Stimulated activated CD4-positive, alpha-beta T cell treated with anti-CD3 and anti-CD28 coated beads, Interleukin-4, amount 100 ng/mL, for 1 hour (primary cell): Measurements from ENCODE around the gene CAPN12.
"Not testable (repeated sequence)": the region's sequence is repeated elsewhere in the genome, so short reads cannot be mapped to it uniquely, and the experiment has no call there.

Experiments used
- DNase-seq: peaks from one replicate; pipeline ENCODE4 v3.0.0-alpha.2; 2020

The CAPN12 gene

GRCh38 chr19:38770949-38771275 lies 26.6 kb upstream of the CAPN12 start:
- DNase-seq: not testable (repeated sequence)

- DNase-seq: not testable (repeated sequence)
These were observed 26.1 kb upstream of the CAPN12 start for GRCh38 chr19:38770228-38770948.

GRCh38 chr19:38769635-38770211 lies 25.4 kb upstream of the CAPN12 start:
- DNase-seq: peak; percentile 89

- no peak for DNase-seq
These were observed 22.2 kb upstream of the CAPN12 start for GRCh38 chr19:38766276-38767047.

GRCh38 chr19:38765214-38765613 lies 20.9 kb upstream of the CAPN12 start:
- DNase-seq: no peak

GRCh38 chr19:38763795-38764220 lies 19.5 kb upstream of the CAPN12 start:
- no peak for DNase-seq

- DNase-seq: not testable (repeated sequence)
These were observed 17.7 kb upstream of the CAPN12 start for GRCh38 chr19:38761884-38762389.

GRCh38 chr19:38760805-38761517 lies 16.7 kb upstream of the CAPN12 start:
- not testable (repeated sequence) for DNase-seq

- no peak for DNase-seq
These were observed 15.3 kb upstream of the CAPN12 start for GRCh38 chr19:38759590-38760003.

GRCh38 chr19:38754196-38754595 lies 9.9 kb upstream of the CAPN12 start:
- not testable (repeated sequence) for DNase-seq

GRCh38 chr19:38753783-38754182 lies 9.5 kb upstream of the CAPN12 start:
- DNase-seq: not testable (repeated sequence)

GRCh38 chr19:38745316-38745715 lies 1.0 kb upstream of the CAPN12 start:
- DNase-seq: no peak

- DNase-seq: no peak
These were observed 600 bp upstream of the CAPN12 start for GRCh38 chr19:38744874-38745273.

GRCh38 chr19:38743394-38744297 lies 628 bp downstream of the CAPN12 start:
- no peak for DNase-seq

- no peak for DNase-seq
These were observed 1.4 kb downstream of the CAPN12 start for GRCh38 chr19:38742906-38743305.

GRCh38 chr19:38742296-38742695 lies 2.0 kb downstream of the CAPN12 start:
- no peak for DNase-seq

GRCh38 chr19:38741670-38742069 lies 2.6 kb downstream of the CAPN12 start:
- DNase-seq: no peak

GRCh38 chr19:38740932-38741331 lies 3.3 kb downstream of the CAPN12 start:
- no peak for DNase-seq

- DNase-seq: no peak
These were observed 4.0 kb downstream of the CAPN12 start for GRCh38 chr19:38740257-38740592.

- DNase-seq: no peak
These were observed 4.6 kb downstream of the CAPN12 start for GRCh38 chr19:38739440-38740256.
